Loucy (cell line): ENCODE results near the gene SPAST.

ENCODE experiments used
- H2AFZ ChIP-seq: fragments of 200-600 bp; sonication (generic); 2 replicates; pipeline ENCODE4 v1.6.0; 2016; ENCODE audit warnings: antibody characterized with exemption, mild to moderate bottlenecking, low read length, moderate library complexity
- H3F3A ChIP-seq: fragments of 200-600 bp; 2 replicates; pipeline ENCODE4 v1.6.0; 2016; ENCODE audit warnings: antibody characterized with exemption, low read depth, mild to moderate bottlenecking
- H3K27me3 ChIP-seq: fragments of 200-600 bp; sonication (generic); 2 replicates; pipeline ENCODE4 v1.6.1; 2014; ENCODE audit warnings: low read length, mild to moderate bottlenecking; ENCODE audit not compliant: insufficient read depth, poor library complexity, severe bottlenecking
- H3K36me3 ChIP-seq: fragments of 200-600 bp; sonication (generic); 2 replicates; pipeline ENCODE4 v1.6.1; 2016; ENCODE audit warnings: low read length; ENCODE audit not compliant: insufficient read depth
- H3K4me1 ChIP-seq: fragments of 200-600 bp; sonication (generic); 2 replicates; pipeline ENCODE4 v1.5.1; 2014; ENCODE audit warnings: low read length, mild to moderate bottlenecking; ENCODE audit not compliant: insufficient read depth, poor library complexity, severe bottlenecking
- H3K4me2 ChIP-seq: fragments of 200-600 bp; sonication (generic); 2 replicates; pipeline ENCODE4 v1.6.0; 2014; ENCODE audit warnings: antibody characterized with exemption, low read length, low read depth, mild to moderate bottlenecking; ENCODE audit not compliant: poor library complexity, severe bottlenecking
- H3K4me3 ChIP-seq: fragments of 200-600 bp; sonication (generic); 2 replicates; pipeline ENCODE4 v1.5.1; 2014; ENCODE audit warnings: low read length, mild to moderate bottlenecking, mixed read lengths; ENCODE audit not compliant: poor library complexity, severe bottlenecking
- H3K79me2 ChIP-seq: fragments of 200-600 bp; sonication (generic); 2 replicates; pipeline ENCODE4 v1.6.1; 2014; ENCODE audit warnings: low read length; ENCODE audit not compliant: insufficient read depth
- H3K9ac ChIP-seq: fragments of 200-600 bp; sonication (generic); 2 replicates; pipeline ENCODE4 v1.6.0; 2014; ENCODE audit warnings: mild to moderate bottlenecking, low read depth, low read length, moderate library complexity; ENCODE audit not compliant: poor library complexity, severe bottlenecking
- H3K9me2 ChIP-seq: fragments of 200-600 bp; sonication (generic); replicated peaks from 2 replicates; pipeline ENCODE4 v1.6.1; 2016; ENCODE audit warnings: low read depth, low read length, mixed read lengths
- H3K9me3 ChIP-seq: fragments of 200-600 bp; sonication (generic); 2 replicates; pipeline ENCODE4 v1.6.1; 2014; ENCODE audit warnings: mild to moderate bottlenecking, antibody characterized with exemption, low read length, low read depth; ENCODE audit not compliant: insufficient read depth
- H4K20me1 ChIP-seq: fragments of 200-600 bp; sonication (generic); 2 replicates; pipeline ENCODE4 v1.6.0; 2014; ENCODE audit warnings: antibody characterized with exemption, low read length, mild to moderate bottlenecking; ENCODE audit not compliant: insufficient read depth, poor library complexity, severe bottlenecking
- CTCF ChIP-seq: fragments of 200-600 bp; sonication (generic); conservative IDR thresholded peaks from 2 replicates; pipeline ENCODE4 v1.5.1; 2014; ENCODE audit warnings: mild to moderate bottlenecking, antibody characterized with exemption, low read length
- EZH2phosphoT487 ChIP-seq: fragments of 200-600 bp; IDR thresholded peaks from 2 replicates; pipeline ENCODE4 v1.6.1; 2018; ENCODE audit warnings: antibody characterized with exemption, mild to moderate bottlenecking, moderate library complexity, borderline replicate concordance

Gene SPAST

GRCh38 chr2:32074134-32074506 lies 10.8 kb downstream of the SPAST start:
- H3K9ac ChIP-seq, result no peak overlapping the region
- TF ChIP-seq CTCF, result no peak
- no peak for TF ChIP-seq EZH2phosphoT487
- H3K27me3 ChIP-seq, result no peaks in the 10 kb centered on the region
- H3F3A ChIP-seq, result no peaks in the 10 kb centered on the region
- H2AFZ ChIP-seq, result no peak overlapping the region
- peaks cover 46% of the 10 kb centered on the region; the same call in 1 of the 2 replicates for H3K79me2 ChIP-seq
- no peaks in the 10 kb centered on the region for H3K9me3 ChIP-seq
- H3K36me3 ChIP-seq, result no peaks in the 10 kb centered on the region
- peaks cover 12% of the 10 kb centered on the region for H3K4me1 ChIP-seq
- H3K9me2 ChIP-seq, result no peaks in the 10 kb centered on the region
- H4K20me1 ChIP-seq, result peaks cover 5% of the 10 kb centered on the region
- no peak overlapping the region for H3K4me3 ChIP-seq
- H3K4me2 ChIP-seq, result no peak overlapping the region

- H3K9ac ChIP-seq, result no peak overlapping the region
- peaks cover 9% of the 10 kb centered on the region; the same call in 1 of the 2 replicates for H3K36me3 ChIP-seq
These were observed 32.3 kb downstream of the SPAST start for GRCh38 chr2:32095671-32096070.

GRCh38 chr2:32108111-32108510 lies 44.8 kb downstream of the SPAST start:
- Histone ChIP-seq H3K4me1 (no peaks in the 10 kb centered on the region), H3K9me2 (no peaks in the 10 kb centered on the region), H3F3A (no peaks in the 10 kb centered on the region), H3K9me3 (no peaks in the 10 kb centered on the region), H3K79me2 (no peaks in the 10 kb centered on the region), H4K20me1 (no peaks in the 10 kb centered on the region), H3K36me3 (peaks cover 23% of the 10 kb centered on the region; the same call in 1 of the 2 replicates), H3K4me2 (no peak overlapping the region), H3K9ac (no peak overlapping the region), H3K4me3 (no peak overlapping the region), H2AFZ (no peak overlapping the region), H3K27me3 (no peaks in the 10 kb centered on the region)
- no peak for TF ChIP-seq EZH2phosphoT487
- no peak for TF ChIP-seq CTCF

More at GRCh38 chr2:32095671-32096070, 32.3 kb downstream of the SPAST start:
- Histone ChIP-seq H3K4me2 (no peak overlapping the region), H3K79me2 (no peaks in the 10 kb centered on the region), H3K4me1 (no peaks in the 10 kb centered on the region), H3K9me3 (no peaks in the 10 kb centered on the region), H3K27me3 (no peaks in the 10 kb centered on the region), H3F3A (no peaks in the 10 kb centered on the region), H2AFZ (no peak overlapping the region), H3K4me3 (no peak overlapping the region), H4K20me1 (no peaks in the 10 kb centered on the region), H3K9me2 (no peaks in the 10 kb centered on the region)
- no peak for TF ChIP-seq EZH2phosphoT487
- no peak for TF ChIP-seq CTCF
